Measurements from ENCODE around the gene YPEL4.
A peak's percentile ranks its signal among the peaks of the same experiment; 100 is the strongest.

Gene YPEL4

DNA sequence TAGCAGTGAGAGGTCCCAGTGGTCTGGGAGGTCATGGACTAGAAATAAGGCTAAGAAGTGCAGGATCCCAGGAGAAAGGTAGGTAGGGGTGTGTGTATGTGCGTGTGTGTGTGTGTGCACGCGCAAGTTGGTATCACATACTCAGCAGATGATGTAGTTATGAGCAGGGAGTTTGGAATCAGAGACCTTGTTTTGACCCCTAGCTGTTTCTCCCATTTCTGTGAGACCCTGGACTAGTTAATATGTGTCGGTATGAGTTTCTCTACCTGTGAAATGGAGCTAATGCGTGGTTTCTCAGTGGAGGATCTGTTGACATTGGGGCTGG, 50.9 kb downstream of the YPEL4 start:
- H3K4me3 ChIP-seq (ENCODE audit: low read depth, low read length) = no peak overlapping the region
- H3K27ac ChIP-seq = no peak overlapping the region
- peaks cover 77% of the 10 kb centered on the region for H3K27me3 ChIP-seq (ENCODE audit: insufficient read depth, low read depth, severe bottlenecking)
- TF ChIP-seq, protein P1, sequence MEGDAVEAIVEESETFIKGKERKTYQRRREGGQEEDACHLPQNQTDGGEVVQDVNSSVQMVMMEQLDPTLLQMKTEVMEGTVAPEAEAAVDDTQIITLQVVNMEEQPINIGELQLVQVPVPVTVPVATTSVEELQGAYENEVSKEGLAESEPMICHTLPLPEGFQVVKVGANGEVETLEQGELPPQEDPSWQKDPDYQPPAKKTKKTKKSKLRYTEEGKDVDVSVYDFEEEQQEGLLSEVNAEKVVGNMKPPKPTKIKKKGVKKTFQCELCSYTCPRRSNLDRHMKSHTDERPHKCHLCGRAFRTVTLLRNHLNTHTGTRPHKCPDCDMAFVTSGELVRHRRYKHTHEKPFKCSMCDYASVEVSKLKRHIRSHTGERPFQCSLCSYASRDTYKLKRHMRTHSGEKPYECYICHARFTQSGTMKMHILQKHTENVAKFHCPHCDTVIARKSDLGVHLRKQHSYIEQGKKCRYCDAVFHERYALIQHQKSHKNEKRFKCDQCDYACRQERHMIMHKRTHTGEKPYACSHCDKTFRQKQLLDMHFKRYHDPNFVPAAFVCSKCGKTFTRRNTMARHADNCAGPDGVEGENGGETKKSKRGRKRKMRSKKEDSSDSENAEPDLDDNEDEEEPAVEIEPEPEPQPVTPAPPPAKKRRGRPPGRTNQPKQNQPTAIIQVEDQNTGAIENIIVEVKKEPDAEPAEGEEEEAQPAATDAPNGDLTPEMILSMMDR (IDR thresholded peaks at IDR 0.05; ENCODE audit: low read depth, low read length) = no peak
- H3K9me3 ChIP-seq (ENCODE audit: severe bottlenecking) = no peaks in the 10 kb centered on the region
- no peak for DNase-seq
- H3K36me3 ChIP-seq = no peaks in the 10 kb centered on the region

DNA sequence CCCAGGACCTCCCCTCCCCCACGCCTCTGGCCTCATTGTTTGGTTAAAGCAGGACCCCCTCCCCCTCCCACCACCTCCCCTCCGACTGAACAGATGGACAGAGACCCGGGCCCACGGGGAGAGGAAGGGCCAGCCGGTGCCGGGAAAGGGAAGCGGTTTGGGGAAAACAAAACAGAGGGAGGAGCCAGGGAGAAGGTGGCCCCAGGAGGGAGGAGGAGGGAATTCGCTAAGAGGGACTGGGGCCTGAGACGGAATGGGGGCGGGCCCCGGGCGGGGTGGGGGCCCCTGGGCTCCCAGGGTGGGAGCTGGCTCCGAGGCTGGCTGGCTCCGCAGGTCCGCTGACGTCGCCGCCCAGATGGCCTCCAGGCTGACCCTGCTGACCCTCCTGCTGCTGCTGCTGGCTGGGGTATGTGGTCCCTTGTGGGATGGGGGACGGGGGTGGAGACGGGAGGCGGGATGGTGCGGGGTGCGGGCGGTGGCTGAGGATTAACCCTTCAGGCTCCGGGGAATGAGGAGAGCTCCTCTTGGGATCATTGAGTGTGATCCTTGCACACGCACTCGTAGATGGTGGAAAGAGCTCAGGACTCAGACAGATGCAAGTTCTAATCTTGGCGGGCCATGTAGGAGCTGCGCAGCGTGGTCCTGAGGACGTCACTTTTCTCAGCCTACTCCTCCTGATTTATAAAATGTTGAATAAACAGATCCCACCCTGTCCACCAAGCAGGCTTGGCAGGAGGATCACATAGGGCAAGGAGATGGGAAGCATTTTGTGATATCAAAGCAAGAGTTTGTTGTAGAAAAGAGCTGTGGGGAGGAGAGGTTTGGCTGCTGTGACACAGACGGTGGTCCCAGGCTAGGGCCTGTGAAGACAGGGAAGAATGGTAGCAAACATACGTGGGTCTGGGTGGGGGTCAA, 51.5 kb downstream of the YPEL4 start:
- peaks cover 81% of the 10 kb centered on the region for H3K27me3 ChIP-seq (ENCODE audit: insufficient read depth, low read depth, severe bottlenecking)
- DNase-seq = peak; percentile 10

DNA sequence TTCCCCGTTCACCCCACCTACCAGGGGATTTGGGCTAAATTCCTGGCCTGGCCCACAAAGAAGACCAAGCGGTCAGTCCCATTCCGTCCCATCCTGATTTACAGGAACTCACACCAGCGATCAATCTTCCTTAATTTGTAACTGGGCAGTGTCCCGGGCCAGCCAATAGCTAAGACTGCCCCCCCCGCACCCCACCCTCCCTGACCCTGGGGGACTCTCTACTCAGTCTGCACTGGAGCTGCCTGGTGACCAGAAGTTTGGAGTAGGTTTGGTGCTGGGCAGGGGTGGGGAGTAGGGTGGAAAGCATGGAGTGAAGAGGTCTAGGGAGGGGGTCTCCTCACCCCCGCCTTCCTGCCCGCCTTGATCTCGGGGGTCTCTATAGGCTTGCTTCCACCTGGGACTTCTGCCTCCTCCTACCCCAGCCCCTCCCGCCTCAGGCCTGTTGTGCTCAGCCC, 52.2 kb downstream of the YPEL4 start, which contains the start of gene SERPING1:
SERPING1 (plus strand) TSS at position 225 of the 455 bp plus-strand sequence. CDS start 586 bp downstream, outside the sequence.
- TF ChIP-seq, protein P1 (IDR thresholded peaks at IDR 0.05; ENCODE audit: low read depth, low read length) = no peak
- H3K27ac ChIP-seq = no peak within 1 kb of the TSS
- H3K9me3 ChIP-seq (ENCODE audit: severe bottlenecking) = no peaks in the 10 kb centered on the region
- no peak within 1 kb of the TSS; the same call in 1 of the 2 replicates for H3K4me3 ChIP-seq (ENCODE audit: low read depth, low read length)
- H3K27me3 ChIP-seq (ENCODE audit: insufficient read depth, low read depth, severe bottlenecking) = peaks cover 88% of the 10 kb centered on the region
- H3K36me3 ChIP-seq = no peaks in the 10 kb centered on the region
- no peak for DNase-seq

More for the DNA sequence above, 51.5 kb downstream of the YPEL4 start:
- Histone ChIP-seq H3K4me3 (ENCODE audit: low read depth, low read length) (no peak overlapping the region; the same call in 1 of the 2 replicates), H3K9me3 (ENCODE audit: severe bottlenecking) (no peaks in the 10 kb centered on the region), H3K36me3 (no peaks in the 10 kb centered on the region), H3K27ac (no peak overlapping the region)
- TF ChIP-seq, protein P1 (IDR thresholded peaks at IDR 0.05; ENCODE audit: low read depth, low read length) = no peak

DNA sequence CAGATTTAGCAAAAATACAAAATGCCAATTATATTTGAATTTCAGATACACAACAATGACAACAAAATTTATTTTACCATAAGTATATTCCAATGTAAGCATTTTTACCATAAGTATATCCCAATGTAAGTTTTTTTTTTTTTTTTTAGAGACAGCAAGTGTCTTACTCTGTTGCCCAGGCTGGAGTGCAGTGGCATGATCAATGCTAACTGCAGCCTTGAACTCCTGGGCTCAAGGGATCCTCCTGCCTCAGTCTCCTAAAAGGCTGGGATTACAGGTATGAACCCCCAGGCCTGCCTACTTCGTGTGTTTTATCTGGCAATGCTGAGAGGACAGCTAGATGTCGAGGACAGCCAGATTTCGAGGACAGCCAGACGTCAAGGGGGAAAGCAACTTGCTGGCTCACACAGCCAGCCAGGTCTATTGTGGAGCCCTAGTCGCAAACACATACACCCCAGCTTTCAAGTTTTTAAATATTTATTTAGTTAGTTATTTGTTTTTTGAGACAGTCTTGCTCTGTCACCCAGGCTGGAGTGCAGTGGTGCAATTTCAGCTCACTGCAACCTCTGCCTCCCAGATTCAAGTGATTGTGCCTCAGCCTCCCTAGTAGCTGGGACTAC, 53.3 kb downstream of the YPEL4 start:
- H3K36me3 ChIP-seq = no peaks in the 10 kb centered on the region
- DNase-seq = no peak
- H3K9me3 ChIP-seq (ENCODE audit: severe bottlenecking) = no peaks in the 10 kb centered on the region
- peaks cover 94% of the 10 kb centered on the region for H3K27me3 ChIP-seq (ENCODE audit: insufficient read depth, low read depth, severe bottlenecking)
- H3K27ac ChIP-seq = no peak overlapping the region
- TF ChIP-seq, protein P1 (IDR thresholded peaks at IDR 0.05; ENCODE audit: low read depth, low read length) = no peak
- H3K4me3 ChIP-seq (ENCODE audit: low read depth, low read length) = no peak overlapping the region

All from WERI-Rb-1 (cell line).